Thyroid gland (tissue), 4 donors: Measurements from ENCODE around the gene JUNB. TPM values are rescaled to one million over a fixed set of nuclear protein-coding genes. Genes with fewer than 3 reads are reported as not detected.

Experiments used
- DNase-seq, 2 donors: peaks; one replicate each; pipeline ENCODE4 v3.0.0-alpha.2; 2019
- H3K27ac ChIP-seq, 3 donors: fragments of 200-600 bp; sonication (generic); 1 replicate in 2 of 3; 2 replicates in 1 of 3; pipeline ENCODE4 v1.5.1; 2016 to 2019; ENCODE audit warnings: mild to moderate bottlenecking in 1 of 3, moderate library complexity in 1 of 3
- H3K27me3 ChIP-seq: fragments of 200-600 bp; sonication (generic); one replicate; pipeline ENCODE4 v1.5.1; 2019
- H3K36me3 ChIP-seq, 2 donors: fragments of 200-600 bp; sonication (generic); one replicate each; pipeline ENCODE4 v1.5.1; 2016 to 2019
- H3K4me1 ChIP-seq, 2 donors: fragments of 200-600 bp; sonication (generic); one replicate each; pipeline ENCODE4 v1.5.1; 2017 to 2019
- H3K4me3 ChIP-seq, 3 donors: fragments of 200-600 bp; sonication (generic); replicated peaks in 1 of 3; 1 replicate in 2 of 3; 2 replicates in 1 of 3; pipeline ENCODE4 v1.5.1; 2016; ENCODE audit warnings: mild to moderate bottlenecking in 1 of 3
- H3K9me3 ChIP-seq: fragments of 200-600 bp; sonication (generic); one replicate; pipeline ENCODE4 v1.5.1; 2017
- CTCF ChIP-seq, 6 experiments: fragments of 200-600 bp in 3 of 6; fragments of 450-650 bp in 3 of 6; sonication (generic) in 3 of 6; IDR thresholded peaks; one replicate each; pipeline ENCODE4 v1.5.1; 2016 to 2019; ENCODE audit warnings: antibody characterized with exemption in 6 of 6, mild to moderate bottlenecking in 2 of 6, inconsistent platforms in 1 of 6, moderate library complexity in 1 of 6
- POLR2A ChIP-seq, 2 donors: fragments of 450-650 bp; IDR thresholded peaks; one replicate each; pipeline ENCODE4 v1.6.1; 2017; ENCODE audit warnings: antibody characterized with exemption in 2 of 2, mild to moderate bottlenecking in 2 of 2, moderate library complexity in 1 of 2
- WGBS, 2 donors: methylation state at CpG; one replicate each; pipeline ENCODE4 v1.1.5; 2017; 5-methylcytosine and 5-hydroxymethylcytosine counted together
- intact Hi-C: fragments of 100-400 bp; cut with DNase I; formaldehyde crosslinking; loops from one replicate; pipeline ENCODE4 v1.15.1; 2023
- total RNA-seq, 4 donors: library from RNA; depleted of rRNA; stranded (reverse); fragments of >200 nt; gene quantifications; one replicate each; pipeline ENCODE4 v1.2.3, GENCODE V29; 2016

The JUNB gene
- total RNA-seq, 4 donors from 2014 or later = 111 to 393 (median 220) TPM

- H3K9me3 ChIP-seq = no peaks in the 10 kb centered on the region
- peak in 1 of 2 donors; percentile 9 for DNase-seq
- intact Hi-C loops = no loop called here
- H3K4me3 ChIP-seq = no peak overlapping the region
- no peaks in the 10 kb centered on the region for H3K36me3 ChIP-seq
- H3K4me1 ChIP-seq = peaks cover 61 to 72% of the 10 kb centered on the region in 2 donors
- no peak for TF ChIP-seq CTCF (IDR thresholded peaks at IDR 0.05)
- TF ChIP-seq POLR2A (IDR thresholded peaks at IDR 0.05) = no peak
- H3K27ac ChIP-seq = peak overlapping the region; percentile 96 to 99 (median 96)
- 74 to 88% methylated on average over 4 of the region's 4 CpGs for WGBS, 2 donors
- H3K27me3 ChIP-seq = no peaks in the 10 kb centered on the region
These were observed 5.8 kb upstream of the JUNB start for GRCh38 chr19:12785431-12786031.

- Histone ChIP-seq H3K9me3 (no peaks in the 10 kb centered on the region), H3K4me3 (no peak overlapping the region), H3K27ac (peak overlapping the region; percentile 96 to 99 (median 96)), H3K27me3 (no peaks in the 10 kb centered on the region), H3K36me3 (no peaks in the 10 kb centered on the region), H3K4me1 (peaks cover 66 to 72% of the 10 kb centered on the region in 2 donors)
- peak in 1 of 6 experiments; percentile 16 for TF ChIP-seq CTCF (IDR thresholded peaks at IDR 0.05)
- peak in 1 of 2 donors; percentile 81 for TF ChIP-seq POLR2A (IDR thresholded peaks at IDR 0.05)
- intact Hi-C loops = no loop called here
- 7 to 45% methylated on average over 6 of the region's 18 CpGs for WGBS, 2 donors
- DNase-seq = peak; percentile 98
These were observed 5.0 kb upstream of the JUNB start for GRCh38 chr19:12786141-12786870.

- Histone ChIP-seq H3K27me3 (no peaks in the 10 kb centered on the region), H3K4me1 (peaks cover 66 to 68% of the 10 kb centered on the region in 2 donors), H3K4me3 (no peak overlapping the region), H3K9me3 (no peaks in the 10 kb centered on the region), H3K36me3 (peaks cover 0 to 4% of the 10 kb centered on the region in 2 donors), H3K27ac (peak overlapping the region; percentile 96 to 99 (median 96))
- no peak for TF ChIP-seq POLR2A (IDR thresholded peaks at IDR 0.05)
- TF ChIP-seq CTCF (IDR thresholded peaks at IDR 0.05) = no peak
- WGBS, 2 donors = 76 to 81% methylated on average over 3 of the region's 3 CpGs
- intact Hi-C loops = no loop called here
- DNase-seq = peak in 1 of 2 donors; percentile 22
These were observed 4.3 kb upstream of the JUNB start for GRCh38 chr19:12786952-12787351.

- peaks cover 0 to 9% of the 10 kb centered on the region in 2 donors for H3K36me3 ChIP-seq
- DNase-seq = peak; percentile 37 to 40
- no peak overlapping the region for H3K4me3 ChIP-seq
- peaks cover 62 to 67% of the 10 kb centered on the region in 2 donors for H3K4me1 ChIP-seq
- no peaks in the 10 kb centered on the region for H3K27me3 ChIP-seq
- TF ChIP-seq POLR2A (IDR thresholded peaks at IDR 0.05) (peak in 1 of 2 donors; percentile 12), CTCF (IDR thresholded peaks at IDR 0.05) (no peak)
- intact Hi-C loops = no loop called here
- H3K27ac ChIP-seq = peak overlapping the region; percentile 96 to 99 (median 96)
- H3K9me3 ChIP-seq = no peaks in the 10 kb centered on the region
- WGBS, 2 donors = 53 to 59% methylated on average over 10 of the region's 10 CpGs
These were observed 3.8 kb upstream of the JUNB start for GRCh38 chr19:12787458-12787857.
